Ishikawa (cell line): ENCODE results near the gene SH2D2A.

Experiments
- CEBPB ChIP-seq: IDR thresholded peaks from 2 replicates; pipeline ENCODE4 v1.6.1; 2012
- CREB1 ChIP-seq: IDR thresholded peaks from 2 replicates; pipeline ENCODE4 v1.6.1; 2012; ENCODE audit warnings: low read depth
- EGR1 ChIP-seq: IDR thresholded peaks from 2 replicates; pipeline ENCODE4 v1.6.1; 2012
- EP300 ChIP-seq: IDR thresholded peaks from 2 replicates; pipeline ENCODE4 v1.6.1; 2012; ENCODE audit warnings: borderline replicate concordance
- FOXM1 ChIP-seq: IDR thresholded peaks from 2 replicates; pipeline ENCODE4 v1.6.1; 2012; ENCODE audit warnings: low read depth, borderline replicate concordance
- NFIC ChIP-seq: IDR thresholded peaks from 2 replicates; pipeline ENCODE4 v1.6.1; 2012
- RAD21 ChIP-seq: IDR thresholded peaks from 2 replicates; pipeline ENCODE4 v1.6.1; 2012; ENCODE audit warnings: low read depth
- TAF1 ChIP-seq: IDR thresholded peaks from 2 replicates; pipeline ENCODE4 v1.6.1; 2012; ENCODE audit warnings: low read depth, mild to moderate bottlenecking
- TCF12 ChIP-seq: IDR thresholded peaks from 2 replicates; pipeline ENCODE4 v1.6.1; 2012; ENCODE audit warnings: low read depth
- TEAD4 ChIP-seq: IDR thresholded peaks from 2 replicates; pipeline ENCODE4 v1.6.1; 2012
- YY1 ChIP-seq: IDR thresholded peaks from 2 replicates; pipeline ENCODE4 v1.6.1; 2012; ENCODE audit warnings: low read depth
- ZBTB7A ChIP-seq: IDR thresholded peaks from 2 replicates; pipeline ENCODE4 v1.6.1; 2012; ENCODE audit warnings: low read depth
- TF ChIP-seq, protein P1 (sequence below): IDR thresholded peaks from 2 replicates; pipeline ENCODE4 v1.6.1; 2012
- TF ChIP-seq, protein P2 (sequence below): IDR thresholded peaks from 2 replicates; pipeline ENCODE4 v1.6.1; 2012; ENCODE audit warnings: low read depth, mild to moderate bottlenecking
- TF ChIP-seq, protein P3 (sequence below): IDR thresholded peaks from 2 replicates; pipeline ENCODE4 v1.6.1; 2012

Gene SH2D2A

GRCh38 chr1:156842618-156843300 lies 26.1 kb upstream of the SH2D2A start:
- TF ChIP-seq EGR1 (no peak), CEBPB (no peak), YY1 (no peak), TCF12 (no peak), ZBTB7A (no peak), TAF1 (no peak)

- TF ChIP-seq YY1 = no peak
- TF ChIP-seq CEBPB = no peak
- TF ChIP-seq, protein P1, sequence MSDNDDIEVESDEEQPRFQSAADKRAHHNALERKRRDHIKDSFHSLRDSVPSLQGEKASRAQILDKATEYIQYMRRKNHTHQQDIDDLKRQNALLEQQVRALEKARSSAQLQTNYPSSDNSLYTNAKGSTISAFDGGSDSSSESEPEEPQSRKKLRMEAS = no peak
- no peak for TF ChIP-seq EP300
- TF ChIP-seq, protein P2, sequence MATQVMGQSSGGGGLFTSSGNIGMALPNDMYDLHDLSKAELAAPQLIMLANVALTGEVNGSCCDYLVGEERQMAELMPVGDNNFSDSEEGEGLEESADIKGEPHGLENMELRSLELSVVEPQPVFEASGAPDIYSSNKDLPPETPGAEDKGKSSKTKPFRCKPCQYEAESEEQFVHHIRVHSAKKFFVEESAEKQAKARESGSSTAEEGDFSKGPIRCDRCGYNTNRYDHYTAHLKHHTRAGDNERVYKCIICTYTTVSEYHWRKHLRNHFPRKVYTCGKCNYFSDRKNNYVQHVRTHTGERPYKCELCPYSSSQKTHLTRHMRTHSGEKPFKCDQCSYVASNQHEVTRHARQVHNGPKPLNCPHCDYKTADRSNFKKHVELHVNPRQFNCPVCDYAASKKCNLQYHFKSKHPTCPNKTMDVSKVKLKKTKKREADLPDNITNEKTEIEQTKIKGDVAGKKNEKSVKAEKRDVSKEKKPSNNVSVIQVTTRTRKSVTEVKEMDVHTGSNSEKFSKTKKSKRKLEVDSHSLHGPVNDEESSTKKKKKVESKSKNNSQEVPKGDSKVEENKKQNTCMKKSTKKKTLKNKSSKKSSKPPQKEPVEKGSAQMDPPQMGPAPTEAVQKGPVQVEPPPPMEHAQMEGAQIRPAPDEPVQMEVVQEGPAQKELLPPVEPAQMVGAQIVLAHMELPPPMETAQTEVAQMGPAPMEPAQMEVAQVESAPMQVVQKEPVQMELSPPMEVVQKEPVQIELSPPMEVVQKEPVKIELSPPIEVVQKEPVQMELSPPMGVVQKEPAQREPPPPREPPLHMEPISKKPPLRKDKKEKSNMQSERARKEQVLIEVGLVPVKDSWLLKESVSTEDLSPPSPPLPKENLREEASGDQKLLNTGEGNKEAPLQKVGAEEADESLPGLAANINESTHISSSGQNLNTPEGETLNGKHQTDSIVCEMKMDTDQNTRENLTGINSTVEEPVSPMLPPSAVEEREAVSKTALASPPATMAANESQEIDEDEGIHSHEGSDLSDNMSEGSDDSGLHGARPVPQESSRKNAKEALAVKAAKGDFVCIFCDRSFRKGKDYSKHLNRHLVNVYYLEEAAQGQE = peak; percentile 78
- no peak; the same call in 1 of the 2 replicates for TF ChIP-seq ZBTB7A
- TF ChIP-seq CREB1 = no peak
These were observed 24.7 kb upstream of the SH2D2A start for GRCh38 chr1:156841295-156841855.

- TF ChIP-seq, protein P3, sequence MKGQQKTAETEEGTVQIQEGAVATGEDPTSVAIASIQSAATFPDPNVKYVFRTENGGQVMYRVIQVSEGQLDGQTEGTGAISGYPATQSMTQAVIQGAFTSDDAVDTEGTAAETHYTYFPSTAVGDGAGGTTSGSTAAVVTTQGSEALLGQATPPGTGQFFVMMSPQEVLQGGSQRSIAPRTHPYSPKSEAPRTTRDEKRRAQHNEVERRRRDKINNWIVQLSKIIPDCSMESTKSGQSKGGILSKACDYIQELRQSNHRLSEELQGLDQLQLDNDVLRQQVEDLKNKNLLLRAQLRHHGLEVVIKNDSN = no peak
- TF ChIP-seq RAD21 (no peak), TAF1 (no peak), ZBTB7A (peak; percentile 15; the same call in 1 of the 2 replicates), TEAD4 (no peak)
These were observed 24.2 kb upstream of the SH2D2A start for GRCh38 chr1:156840898-156841279.

DNA sequence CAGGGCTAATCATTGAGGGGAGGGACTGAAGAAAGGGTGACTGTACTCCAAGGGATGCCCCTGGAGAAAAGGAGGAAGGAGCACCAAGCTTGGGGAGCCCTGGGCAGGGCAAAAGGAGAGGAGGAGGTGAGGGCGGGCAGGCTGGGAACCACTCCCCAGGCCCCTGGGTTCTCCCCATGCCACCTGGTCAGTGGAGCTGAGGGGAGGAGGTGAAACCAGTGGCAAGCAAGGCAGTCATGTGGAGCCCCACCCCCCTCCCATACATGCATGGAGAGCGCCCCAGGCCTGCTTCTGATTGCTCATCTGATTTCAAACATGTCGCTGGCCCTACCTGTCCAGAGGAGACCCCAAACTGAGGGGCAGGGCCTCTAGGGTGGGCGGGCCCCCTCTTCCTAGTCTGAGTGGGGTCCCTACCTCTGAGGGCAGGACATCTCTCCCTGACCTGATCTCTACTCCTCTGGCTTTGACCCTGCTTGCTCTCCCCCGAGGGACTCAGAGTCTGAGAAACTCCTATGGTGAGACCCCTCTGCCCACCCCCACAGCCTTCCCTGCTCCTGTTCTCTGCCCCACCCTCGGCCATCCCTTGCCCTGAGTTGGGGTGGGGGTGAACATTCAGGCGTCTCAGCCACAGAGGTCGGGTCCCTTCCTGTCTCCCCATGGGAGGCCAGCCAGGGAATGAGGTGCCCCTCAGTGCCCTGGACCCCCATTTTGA lies 23.7 kb upstream of the SH2D2A start:
- TF ChIP-seq ZBTB7A = no peak
- no peak for TF ChIP-seq CREB1
- TF ChIP-seq TEAD4 = no peak
- TF ChIP-seq YY1 = no peak
- TF ChIP-seq, protein P1 = no peak
- no peak for TF ChIP-seq FOXM1
- TF ChIP-seq, protein P3 = no peak
- no peak for TF ChIP-seq CEBPB
- no peak for TF ChIP-seq TCF12

- no peak for TF ChIP-seq EGR1
- TF ChIP-seq, protein P1 = no peak
- no peak for TF ChIP-seq NFIC
- no peak for TF ChIP-seq EP300
These were observed 22.9 kb upstream of the SH2D2A start for GRCh38 chr1:156839426-156840109.

DNA sequence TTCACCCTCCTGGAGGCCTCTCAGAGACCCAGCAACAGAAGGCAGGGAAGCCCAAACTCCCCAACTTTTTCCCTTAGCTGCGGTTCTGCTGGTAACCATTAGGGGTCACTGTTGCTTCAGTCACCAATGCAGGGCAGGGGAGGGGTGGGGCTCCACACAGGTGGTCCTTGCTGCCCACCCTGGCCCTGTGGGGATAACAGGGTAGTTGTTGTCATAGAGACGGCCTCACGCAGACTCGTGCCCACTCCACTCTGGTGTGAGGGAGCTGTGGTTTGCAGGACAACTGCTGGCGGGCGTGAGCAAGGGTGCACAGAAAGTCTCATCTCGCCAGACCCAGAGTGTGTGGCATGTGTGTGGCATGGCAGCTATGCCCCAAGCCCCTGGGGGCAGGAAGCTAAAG lies 22.3 kb upstream of the SH2D2A start:
- TF ChIP-seq RAD21 = peak; percentile 91
- TF ChIP-seq, protein P1 = no peak
- TF ChIP-seq ZBTB7A = peak; percentile 90

GRCh38 chr1:156836892-156837291 lies 20.2 kb upstream of the SH2D2A start:
- TF ChIP-seq EGR1 (no peak), ZBTB7A (no peak), EP300 (no peak), NFIC (no peak), TAF1 (no peak), FOXM1 (no peak), TEAD4 (no peak), CEBPB (no peak), TCF12 (no peak), RAD21 (no peak), YY1 (no peak), CREB1 (no peak)
- TF ChIP-seq, protein P1 = no peak
- TF ChIP-seq, protein P2 = no peak
- TF ChIP-seq, protein P3 = no peak
